ENCODE results near the gene C1orf159.

Gene C1orf159

DNA sequence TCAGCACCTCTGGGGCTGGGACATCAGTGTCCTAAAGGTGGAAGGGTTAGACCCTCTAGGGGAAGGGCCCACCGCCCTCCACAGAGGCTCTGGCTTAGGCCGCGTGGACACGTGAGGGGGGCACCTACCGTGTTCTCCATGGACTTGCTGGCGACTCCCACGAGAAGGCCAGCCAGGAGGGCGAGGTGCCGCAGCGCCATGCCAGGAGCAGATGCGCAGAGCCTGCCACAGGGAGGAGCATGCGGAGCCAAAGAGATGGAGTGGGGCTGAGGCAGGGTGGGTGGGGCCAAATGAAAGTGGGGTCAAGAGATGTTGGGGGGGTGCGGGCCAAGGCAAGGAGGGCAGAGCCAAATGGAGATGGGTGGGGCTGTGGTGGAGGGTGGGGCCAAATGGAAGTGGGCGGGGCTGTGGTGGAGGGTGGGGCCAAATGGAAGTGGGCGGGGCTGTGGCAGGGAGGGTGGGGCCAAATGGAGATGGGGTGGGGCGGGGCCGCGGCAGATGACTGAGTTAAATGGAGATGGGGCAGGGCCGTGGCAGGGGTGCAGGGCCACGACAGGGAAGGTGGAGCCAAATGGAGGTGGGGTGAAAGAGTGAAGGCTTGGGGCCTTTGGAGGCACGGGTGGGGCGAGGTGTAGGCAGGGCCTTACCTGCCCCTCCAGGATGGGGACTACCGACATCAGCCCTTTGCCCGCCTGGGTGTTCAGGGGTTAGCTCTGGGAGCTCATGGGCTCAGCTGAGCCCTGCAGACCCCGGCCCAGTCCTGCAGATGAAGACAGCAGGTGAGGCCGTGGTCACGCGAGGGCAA, 24.3 kb downstream of the C1orf159 start:
- H3K27ac Mint-ChIP-seq: no peak overlapping the region
- intact Hi-C loops (cut with micrococcal nuclease): no loop called here
- peaks cover 7% of the 10 kb centered on the region for H3K36me3 Mint-ChIP-seq (ENCODE audit: low read depth)
- no peaks in the 10 kb centered on the region for H3K27me3 Mint-ChIP-seq
- no peaks in the 10 kb centered on the region for H3K9me3 Mint-ChIP-seq
- H3K4me1 Mint-ChIP-seq (ENCODE audit: low read depth): no peaks in the 10 kb centered on the region
- no peak overlapping the region for H3K4me3 Mint-ChIP-seq

DNA sequence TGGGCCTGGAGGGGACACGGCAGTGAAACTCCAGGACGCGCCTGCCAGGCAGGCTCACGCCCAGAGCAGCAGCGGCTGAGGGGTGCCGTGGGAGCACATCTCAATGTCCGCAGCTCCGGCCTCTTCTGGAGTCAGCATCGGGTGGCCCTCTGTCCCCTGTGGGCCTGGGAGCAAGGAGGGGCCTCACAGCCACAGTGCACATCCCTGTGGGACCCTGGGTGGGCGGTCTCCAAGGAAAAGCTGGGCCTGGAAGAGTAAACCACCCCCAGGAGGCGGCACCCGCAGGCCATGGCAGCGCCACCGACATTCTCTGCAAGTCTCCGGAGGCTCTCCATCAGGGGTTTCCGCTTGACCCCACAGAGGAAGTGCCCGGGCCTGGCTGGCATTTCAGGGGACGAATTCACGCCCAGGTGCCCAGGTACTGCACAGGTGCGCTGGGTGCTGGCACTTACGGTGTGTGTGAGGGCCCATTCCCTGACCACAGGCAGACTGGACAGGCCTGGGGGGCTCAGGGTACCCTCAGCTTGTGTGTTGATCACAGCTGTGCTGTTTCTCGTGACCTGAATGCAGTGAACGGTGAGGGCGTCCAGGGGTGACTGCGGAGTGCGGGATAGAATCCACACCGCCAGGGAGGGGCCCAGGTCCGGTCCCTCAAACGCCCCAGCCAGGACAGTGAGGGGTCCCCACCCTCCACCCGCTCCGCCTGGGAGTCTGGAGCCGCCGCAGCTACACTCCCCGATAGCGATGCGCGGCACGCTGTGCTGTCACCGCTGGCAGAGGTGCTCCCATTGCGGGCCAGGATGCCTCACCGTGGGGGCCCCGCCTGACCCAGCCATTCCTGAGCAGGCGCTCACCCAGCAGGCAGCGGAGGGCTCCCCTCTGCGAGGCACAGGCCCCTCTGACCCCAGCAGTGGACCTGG, 25.2 kb downstream of the C1orf159 start:
- Mint-ChIP-seq H3K4me1 (ENCODE audit: low read depth) (no peaks in the 10 kb centered on the region), H3K36me3 (ENCODE audit: low read depth) (peaks cover 10% of the 10 kb centered on the region), H3K27me3 (no peaks in the 10 kb centered on the region), H3K27ac (no peak overlapping the region), H3K4me3 (no peak overlapping the region), H3K9me3 (no peaks in the 10 kb centered on the region)
- intact Hi-C loops (cut with micrococcal nuclease): no loop called here

DNA sequence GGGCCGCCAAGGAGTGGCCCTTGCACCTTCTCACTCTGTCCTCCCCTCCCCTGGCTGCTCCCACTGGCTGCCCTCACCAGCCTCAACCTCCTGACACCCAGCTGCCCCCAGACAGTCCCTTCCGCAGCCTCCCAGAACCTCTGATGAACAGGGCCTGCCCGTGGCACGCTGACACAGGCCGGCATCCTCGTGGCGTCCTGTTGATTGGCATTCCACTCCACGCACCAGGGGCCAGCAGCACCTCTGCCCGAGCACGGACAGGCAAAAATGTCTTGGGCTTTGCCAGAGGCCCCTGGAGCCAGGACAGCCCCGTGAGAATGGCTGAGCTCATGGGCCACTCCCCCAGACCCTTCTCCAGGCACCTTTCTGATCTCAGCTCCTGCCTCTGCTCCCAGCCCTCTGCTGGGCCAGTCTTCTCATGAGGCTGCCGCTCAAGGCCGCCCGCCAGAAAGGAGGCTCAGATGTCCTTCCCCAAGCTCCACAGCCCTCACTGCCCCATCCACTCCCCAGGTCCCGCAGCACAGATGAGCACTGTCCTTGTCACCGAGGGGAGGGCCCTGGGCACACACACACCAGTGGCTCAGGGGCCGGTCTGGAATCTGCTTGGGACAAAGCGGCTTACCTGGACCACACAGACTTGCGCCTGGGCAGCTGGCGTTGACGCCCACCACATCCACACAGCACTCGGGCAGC, 26.0 kb downstream of the C1orf159 start:
- no peaks in the 10 kb centered on the region for H3K4me1 Mint-ChIP-seq (ENCODE audit: low read depth)
- no peak overlapping the region for H3K4me3 Mint-ChIP-seq
- H3K36me3 Mint-ChIP-seq (ENCODE audit: low read depth): peaks cover 10% of the 10 kb centered on the region
- no peaks in the 10 kb centered on the region for H3K27me3 Mint-ChIP-seq
- H3K9me3 Mint-ChIP-seq: no peaks in the 10 kb centered on the region
- H3K27ac Mint-ChIP-seq: no peak overlapping the region
- intact Hi-C loops (cut with micrococcal nuclease): no loop called here

DNA sequence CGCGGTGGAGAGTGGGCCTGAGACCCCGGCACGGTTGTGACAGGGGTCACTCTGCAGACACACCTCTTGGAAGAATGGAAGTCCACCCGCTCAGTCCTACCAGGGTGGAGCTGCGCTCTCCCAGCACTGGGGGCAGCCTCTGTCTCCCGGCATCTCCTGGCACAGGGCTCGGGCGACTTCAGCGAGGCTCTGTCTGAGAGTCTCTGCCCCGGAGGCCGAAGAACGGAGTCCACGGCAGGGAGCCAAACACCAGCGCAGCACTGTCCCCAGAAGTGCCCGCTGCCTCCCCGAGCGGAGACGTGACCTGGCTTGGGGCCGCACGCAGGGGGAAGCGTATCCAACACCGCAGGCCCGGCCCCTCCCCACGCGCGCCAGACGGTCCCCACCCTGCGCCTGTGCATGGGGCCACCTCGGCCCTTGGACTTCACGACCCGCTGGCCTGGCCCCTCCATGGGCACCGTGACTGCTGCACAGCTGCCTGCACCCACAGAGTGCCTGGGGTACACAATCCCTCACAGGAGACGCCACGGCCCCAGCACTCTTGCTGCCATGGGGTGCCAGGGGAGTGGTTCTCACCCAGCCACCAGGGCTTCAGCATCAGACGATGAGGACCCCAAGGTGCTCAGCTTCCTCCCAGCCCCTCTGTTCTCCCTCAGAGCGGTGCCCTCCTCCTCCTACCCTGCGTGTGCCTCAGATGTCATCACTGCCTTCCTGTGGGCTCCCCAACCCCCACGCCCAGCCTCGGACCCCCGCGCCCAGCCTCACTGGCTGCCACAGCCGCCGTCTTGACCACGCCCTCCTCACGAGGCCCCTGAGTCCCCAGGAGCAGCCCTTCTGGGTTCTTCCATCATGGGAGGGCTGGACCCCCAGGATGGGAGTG, 26.8 kb downstream of the C1orf159 start:
- intact Hi-C loops (cut with micrococcal nuclease): no loop called here
- Mint-ChIP-seq H3K9me3 (no peaks in the 10 kb centered on the region), H3K4me3 (no peak overlapping the region), H3K36me3 (ENCODE audit: low read depth) (peaks cover 14% of the 10 kb centered on the region), H3K4me1 (ENCODE audit: low read depth) (no peaks in the 10 kb centered on the region), H3K27me3 (no peaks in the 10 kb centered on the region), H3K27ac (no peak overlapping the region)

DNA sequence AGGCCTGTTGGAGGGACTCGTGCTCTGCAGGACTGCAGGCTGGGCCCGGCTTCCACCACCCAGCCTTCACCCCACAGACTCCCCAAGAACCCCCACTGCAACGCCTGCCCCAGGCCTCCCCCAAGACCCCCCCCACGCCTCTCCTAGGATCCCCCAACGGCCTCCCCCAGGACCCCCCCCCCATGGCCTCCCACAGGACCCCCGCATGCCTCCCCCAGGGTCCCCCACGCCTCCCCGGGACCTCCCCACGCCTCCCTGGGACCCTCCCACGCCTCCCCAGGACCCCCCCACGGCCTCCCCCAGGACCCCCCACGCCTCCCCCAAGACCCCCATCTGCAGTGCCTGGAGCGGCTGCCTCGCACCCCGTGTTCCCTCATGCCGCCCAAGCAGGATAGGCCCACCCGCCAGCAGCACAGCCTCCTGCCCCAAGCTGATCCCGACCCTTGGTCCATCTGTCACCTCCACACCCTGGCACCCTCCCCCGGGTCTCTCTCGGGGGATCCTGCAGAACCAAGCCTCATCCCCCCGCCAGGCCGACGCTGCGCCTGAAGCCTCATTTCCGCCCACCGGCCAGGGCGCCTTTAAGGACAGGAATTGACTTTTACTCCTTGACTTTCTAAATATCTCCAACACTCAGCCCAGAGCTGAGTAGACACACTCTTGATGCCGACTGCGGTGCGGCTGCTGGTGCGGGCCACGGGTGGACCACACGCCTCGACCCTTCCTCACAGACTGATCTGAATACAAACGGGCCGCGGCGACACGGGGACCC, 27.7 kb downstream of the C1orf159 start:
- H3K9me3 Mint-ChIP-seq: no peaks in the 10 kb centered on the region
- intact Hi-C loops (cut with micrococcal nuclease): no loop called here
- no peaks in the 10 kb centered on the region for H3K27me3 Mint-ChIP-seq
- peaks cover 22% of the 10 kb centered on the region for H3K36me3 Mint-ChIP-seq (ENCODE audit: low read depth)
- no peaks in the 10 kb centered on the region for H3K4me1 Mint-ChIP-seq (ENCODE audit: low read depth)
- no peak overlapping the region for H3K27ac Mint-ChIP-seq
- no peak overlapping the region for H3K4me3 Mint-ChIP-seq

DNA sequence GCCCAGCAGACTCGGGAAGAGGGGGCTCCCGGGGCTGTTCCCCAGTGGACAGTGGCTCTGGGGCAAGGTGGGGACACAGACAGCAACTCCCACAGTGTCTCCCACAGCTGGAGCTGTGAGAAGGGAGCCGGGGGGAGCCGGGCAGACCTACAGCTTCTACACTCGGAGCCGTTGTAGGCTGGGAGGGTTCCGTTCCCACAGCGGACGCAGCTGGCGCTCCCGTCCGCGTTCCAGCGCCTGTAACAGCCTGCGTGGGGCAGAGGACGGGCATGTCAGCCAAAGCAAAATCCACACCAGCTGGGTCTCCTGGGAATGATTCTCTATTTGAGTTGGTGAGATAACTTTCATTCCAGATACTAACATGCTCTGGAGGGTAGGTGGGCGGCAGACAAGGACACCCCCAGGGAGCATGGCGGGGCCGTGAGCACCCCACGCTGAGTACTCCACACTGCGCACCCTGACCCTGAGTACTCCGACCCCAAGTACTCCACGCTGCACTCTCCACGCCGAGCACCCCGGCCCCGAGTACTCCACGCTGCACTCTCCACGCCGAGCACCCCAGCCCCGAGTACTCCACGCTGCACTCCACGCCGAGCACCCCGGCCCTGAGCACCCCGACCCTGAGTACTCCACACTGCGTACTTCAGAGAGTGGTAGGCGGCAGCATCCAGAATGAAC, 28.4 kb downstream of the C1orf159 start:
- no peak overlapping the region for H3K4me3 Mint-ChIP-seq
- H3K27ac Mint-ChIP-seq: no peak overlapping the region
- no peaks in the 10 kb centered on the region for H3K4me1 Mint-ChIP-seq (ENCODE audit: low read depth)
- intact Hi-C loops (cut with micrococcal nuclease): no loop called here
- no peaks in the 10 kb centered on the region for H3K27me3 Mint-ChIP-seq
- no peaks in the 10 kb centered on the region for H3K9me3 Mint-ChIP-seq
- H3K36me3 Mint-ChIP-seq (ENCODE audit: low read depth): peaks cover 27% of the 10 kb centered on the region

DNA sequence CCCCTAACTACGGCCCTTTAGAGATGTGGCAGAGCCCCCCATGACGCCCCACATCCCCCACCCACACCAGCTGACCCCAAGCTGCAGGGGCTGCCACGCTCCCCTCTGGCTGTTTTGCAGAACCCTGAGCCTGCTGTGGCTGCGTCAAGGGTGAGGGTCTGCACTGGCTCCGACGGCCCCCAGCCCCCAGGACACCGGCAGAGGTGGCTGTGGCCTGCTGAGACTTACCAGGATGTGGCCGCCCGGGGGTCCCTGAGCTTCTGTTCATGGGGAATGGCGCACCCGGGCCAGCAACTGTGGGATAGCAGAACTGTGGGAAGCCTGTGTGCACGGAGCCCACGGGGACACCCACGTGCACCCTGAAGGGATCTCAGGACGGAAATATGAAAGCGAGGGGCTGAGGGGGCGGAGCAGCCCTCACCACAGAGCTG, 29.0 kb downstream of the C1orf159 start:
- Mint-ChIP-seq H3K27me3 (no peaks in the 10 kb centered on the region), H3K9me3 (no peaks in the 10 kb centered on the region), H3K4me1 (ENCODE audit: low read depth) (no peaks in the 10 kb centered on the region), H3K36me3 (ENCODE audit: low read depth) (peaks cover 32% of the 10 kb centered on the region), H3K27ac (no peak overlapping the region), H3K4me3 (no peak overlapping the region)
- intact Hi-C loops (cut with micrococcal nuclease): no loop called here

DNA sequence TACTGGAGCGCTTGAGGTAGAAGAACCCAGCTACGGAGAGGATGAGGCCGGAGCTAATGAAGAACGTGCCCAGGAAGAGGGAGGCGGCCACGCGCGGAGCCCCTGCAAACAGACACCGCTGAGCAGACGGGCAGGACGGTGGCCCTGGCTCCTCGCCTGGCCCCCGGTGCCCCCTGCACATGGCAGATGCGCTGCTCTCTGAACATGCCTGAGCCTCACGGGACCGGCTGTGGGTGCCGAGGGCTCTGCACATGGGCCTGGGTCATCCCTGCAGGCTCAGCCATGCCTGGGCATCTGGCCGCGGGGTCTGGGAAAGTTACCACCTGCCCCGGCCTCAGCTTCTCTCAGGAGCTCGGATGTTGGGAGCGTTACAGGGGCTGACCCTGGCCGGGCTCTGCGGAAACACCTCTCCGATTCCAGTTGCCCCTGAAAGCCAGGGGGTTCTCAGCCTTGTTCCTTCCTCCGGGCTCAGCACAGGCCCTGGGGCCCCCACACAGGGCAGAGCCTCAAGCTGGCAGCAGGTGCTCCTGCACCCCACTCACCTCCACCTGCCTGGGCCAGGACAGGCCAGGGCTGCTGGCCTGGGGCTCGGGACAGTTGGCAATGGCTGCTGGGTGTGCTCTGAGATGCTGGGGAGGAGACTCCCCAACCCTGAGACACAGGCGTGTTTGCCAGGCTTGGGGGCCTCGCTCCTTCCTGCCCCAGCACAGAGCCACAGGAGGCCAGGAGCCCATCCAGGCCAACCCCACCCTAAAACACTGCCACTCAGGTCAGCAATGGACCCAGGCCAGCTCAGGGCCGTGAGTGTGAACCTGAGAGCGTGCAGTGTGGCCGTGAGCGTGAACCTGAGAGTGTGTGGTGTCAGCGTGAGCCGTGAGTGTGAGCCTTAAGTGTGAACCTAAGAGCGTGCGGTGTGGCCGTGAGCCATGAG, 29.7 kb downstream of the C1orf159 start:
- intact Hi-C loops (cut with micrococcal nuclease): no loop called here
- H3K27me3 Mint-ChIP-seq: no peaks in the 10 kb centered on the region
- no peaks in the 10 kb centered on the region for H3K4me1 Mint-ChIP-seq (ENCODE audit: low read depth)
- H3K9me3 Mint-ChIP-seq: no peaks in the 10 kb centered on the region
- H3K36me3 Mint-ChIP-seq (ENCODE audit: low read depth): peaks cover 37% of the 10 kb centered on the region
- no peak overlapping the region for H3K27ac Mint-ChIP-seq
- H3K4me3 Mint-ChIP-seq: no peak overlapping the region

DNA sequence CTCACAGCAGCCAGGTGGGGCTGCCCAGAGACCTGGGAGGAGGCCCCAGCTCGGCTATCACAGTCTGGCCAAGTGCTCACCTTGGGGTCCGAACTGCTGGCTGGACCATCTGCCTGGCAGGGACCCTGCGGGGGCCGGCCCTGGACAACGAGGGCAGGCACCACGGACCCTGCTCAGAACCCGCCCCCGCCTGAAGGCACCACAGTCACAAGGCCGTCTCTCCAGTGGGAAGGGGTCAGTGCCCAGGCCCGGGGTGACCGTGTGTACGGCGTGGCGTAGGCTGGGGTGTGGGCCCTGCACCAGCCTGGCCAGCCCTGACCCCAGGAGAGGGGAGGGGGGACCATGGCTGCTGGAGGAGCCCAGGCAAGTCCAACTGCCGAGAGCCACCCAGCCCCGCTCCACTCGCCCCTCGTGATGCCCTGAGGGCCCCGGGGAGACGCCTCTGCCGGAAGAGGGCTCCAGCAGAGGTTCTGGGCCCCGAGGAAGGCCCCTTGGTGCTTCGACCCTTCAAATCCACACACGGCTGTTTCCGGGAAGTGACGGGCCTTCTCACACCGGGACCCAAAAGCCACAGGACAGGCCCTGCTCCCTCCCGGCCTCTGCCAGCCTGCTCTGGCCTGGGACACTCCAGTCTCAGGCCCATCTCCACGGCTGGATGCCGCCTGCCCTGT, 30.6 kb downstream of the C1orf159 start:
- H3K27ac Mint-ChIP-seq: no peak overlapping the region
- peaks cover 1% of the 10 kb centered on the region for H3K4me1 Mint-ChIP-seq (ENCODE audit: low read depth)
- no peaks in the 10 kb centered on the region for H3K9me3 Mint-ChIP-seq
- H3K36me3 Mint-ChIP-seq (ENCODE audit: low read depth): peaks cover 37% of the 10 kb centered on the region
- intact Hi-C loops (cut with micrococcal nuclease): no loop called here
- H3K27me3 Mint-ChIP-seq: peaks cover 3% of the 10 kb centered on the region
- no peak overlapping the region for H3K4me3 Mint-ChIP-seq

DNA sequence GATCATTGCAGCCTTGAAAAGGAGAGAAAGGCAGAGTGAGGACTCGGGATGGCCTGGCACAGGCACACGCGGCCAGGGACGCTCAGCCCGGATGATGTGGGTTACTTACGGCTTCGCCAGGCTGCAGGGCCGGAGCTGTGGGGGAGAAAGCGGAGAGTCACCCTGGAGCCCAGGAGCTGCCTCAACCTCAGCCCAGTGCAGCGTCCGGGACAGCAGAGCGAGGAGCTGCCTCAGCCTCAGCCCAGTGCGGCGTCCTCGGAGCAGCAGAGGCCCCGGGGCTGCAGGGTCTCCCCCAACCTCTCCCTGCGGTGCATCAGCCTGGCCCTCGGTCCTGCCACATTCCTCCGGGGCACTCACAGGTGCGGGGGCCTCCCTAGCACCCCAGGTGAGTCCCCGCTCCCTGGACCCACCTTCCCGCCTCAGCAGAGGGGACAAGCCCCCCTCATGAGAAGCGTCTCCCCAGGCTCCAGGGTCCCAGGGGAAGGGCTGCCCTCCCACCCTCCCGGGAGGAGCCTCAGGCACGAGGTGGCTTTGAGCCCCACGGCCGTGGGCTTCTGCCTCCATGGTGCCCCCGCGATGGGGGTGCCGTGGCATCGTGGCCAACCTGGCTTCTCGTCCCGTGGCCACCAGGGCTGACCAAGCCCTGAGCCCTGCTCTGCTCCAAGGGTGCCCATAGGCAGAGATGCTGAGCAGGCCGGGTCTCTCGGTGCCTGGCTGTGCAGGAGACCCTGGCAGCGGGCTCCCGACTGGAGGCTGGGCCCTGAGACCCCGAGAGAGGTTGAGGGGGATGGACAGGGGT, 31.3 kb downstream of the C1orf159 start:
- Mint-ChIP-seq H3K27me3 (peaks cover 9% of the 10 kb centered on the region), H3K4me3 (no peak overlapping the region), H3K9me3 (no peaks in the 10 kb centered on the region), H3K4me1 (ENCODE audit: low read depth) (peaks cover 8% of the 10 kb centered on the region), H3K27ac (no peak overlapping the region), H3K36me3 (ENCODE audit: low read depth) (peaks cover 37% of the 10 kb centered on the region)
- intact Hi-C loops (cut with micrococcal nuclease): no loop called here
